NB4 (cell line): Measurements from ENCODE around the gene BCL11B.

Source experiments
- DNase-seq: peaks from one replicate; pipeline ENCODE4 v3.0.0; 2010; ENCODE audit warnings: low read depth
- H3K4me3 ChIP-seq: one replicate; pipeline ENCODE4 v1.5.1; 2011; ENCODE audit warnings: mild to moderate bottlenecking, low read depth, low read length, moderate library complexity
- CTCF ChIP-seq: IDR thresholded peaks from one replicate; pipeline ENCODE4 v1.5.1; 2012; ENCODE audit warnings: low read depth, low read length
- MAX ChIP-seq: IDR thresholded peaks from 2 replicates; pipeline ENCODE4 v1.6.1; 2011; ENCODE audit warnings: low read depth, low read length
- MYC ChIP-seq: IDR thresholded peaks from 2 replicates; pipeline ENCODE4 v1.6.1; 2011; ENCODE audit warnings: low read depth, low read length
- POLR2A ChIP-seq: IDR thresholded peaks from 2 replicates; pipeline ENCODE4 v1.6.1; 2011; ENCODE audit warnings: mild to moderate bottlenecking; ENCODE audit not compliant: insufficient read length; ENCODE audit errors: extremely low read depth

BCL11B gene

GRCh38 chr14:99173506-99173905, 98.5 kb downstream of the BCL11B start:
- DNase-seq = no peak
- H3K4me3 ChIP-seq = no peak overlapping the region
- no peak for TF ChIP-seq POLR2A
- TF ChIP-seq CTCF = no peak
- TF ChIP-seq MYC = no peak
- TF ChIP-seq MAX = no peak

- no peak overlapping the region for H3K4me3 ChIP-seq
- no peak for DNase-seq
- no peak for TF ChIP-seq MAX
- no peak for TF ChIP-seq CTCF
- TF ChIP-seq MYC = no peak
- TF ChIP-seq POLR2A = no peak
These were observed 98.9 kb downstream of the BCL11B start for GRCh38 chr14:99173086-99173485.

- TF ChIP-seq POLR2A = no peak
- no peak for TF ChIP-seq MAX
- no peak for TF ChIP-seq MYC
- no peak for TF ChIP-seq CTCF
- no peak for DNase-seq
- no peak overlapping the region for H3K4me3 ChIP-seq
These were observed 100.6 kb downstream of the BCL11B start for GRCh38 chr14:99171396-99171795.

GRCh38 chr14:99169776-99170356, 102.1 kb downstream of the BCL11B start:
- H3K4me3 ChIP-seq = no peak overlapping the region
- DNase-seq = no peak
- TF ChIP-seq CTCF = no peak
- no peak for TF ChIP-seq MYC
- TF ChIP-seq POLR2A = no peak
- TF ChIP-seq MAX = no peak

- TF ChIP-seq MYC (no peak), CTCF (no peak), MAX (no peak), POLR2A (no peak)
- DNase-seq = no peak
- H3K4me3 ChIP-seq = no peak overlapping the region
These were observed 103.7 kb downstream of the BCL11B start for GRCh38 chr14:99168330-99168729.

- DNase-seq = no peak
- no peak for TF ChIP-seq MAX
- TF ChIP-seq MYC = no peak
- no peak for TF ChIP-seq CTCF
- no peak for TF ChIP-seq POLR2A
- H3K4me3 ChIP-seq = no peak overlapping the region
These were observed 105.5 kb downstream of the BCL11B start for GRCh38 chr14:99166506-99166905.
